Measurements from ENCODE around the gene METTL17. TPM values are rescaled to one million over a fixed set of nuclear protein-coding genes. Genes with fewer than 3 reads are reported as not detected.
A peak's percentile ranks its signal among the peaks of the same experiment; 100 is the strongest.
"Not testable (repeated sequence)": the region's sequence is repeated elsewhere in the genome, so short reads cannot be mapped to it uniquely, and the experiment has no call there.

Gene METTL17
- total and polyA plus RNA-seq, 9 of the 15 experiments (the other 6 are each of a cell fraction or from before 2014, with no cell fraction given) = 65.6 to 150 (median 90.0) TPM

- H3K9me3 ChIP-seq (replicated peaks; ENCODE audit: control insufficient read depth, insufficient read depth, low read depth, low read length); DNase-seq (ENCODE audit: extremely low read depth in 1 of 4, low spot score in 3 of 4); H3K27ac ChIP-seq (ENCODE audit: extremely low read depth, low read depth, low read length); FAIRE-seq; H3K4me2 ChIP-seq (ENCODE audit: insufficient read depth, low read length); POLR2A ChIA-PET; CTCF ChIA-PET (ENCODE audit: low intra/inter-chr PET ratio); H3K9me1 ChIP-seq (ENCODE audit: control insufficient read depth, insufficient read depth, low read length); H3K27me3 ChIP-seq (ENCODE audit: control insufficient read depth in 2 of 2, insufficient read depth in 2 of 2, low read length in 2 of 2); H3K79me2 ChIP-seq (ENCODE audit: control insufficient read depth, insufficient read depth, low read length); H4K20me1 ChIP-seq (replicated peaks; ENCODE audit: control insufficient read depth, insufficient read depth, low read length); H3K4me1 ChIP-seq (replicated peaks in 1 of 2; ENCODE audit: control insufficient read depth in 2 of 2, insufficient read depth in 2 of 2, low read length in 2 of 2); H3K9ac ChIP-seq (ENCODE audit: insufficient read depth in 1 of 2, low read depth in 2 of 2, low read length in 2 of 2); H2AFZ ChIP-seq (ENCODE audit: low read depth, low read length); intact Hi-C loops (cut with micrococcal nuclease); H3K36me3 ChIP-seq (ENCODE audit: control insufficient read depth, insufficient read depth, low read length); H3K4me3 ChIP-seq; BruUV-seq (replicated peaks): not testable (repeated sequence)
- in situ Hi-C loops (cut with MboI) = loop anchor here (5.0 to 25.0 kb wide), 2 partner anchors 87 to 247 kb away; no protein-coding TSS in a partner anchor
- peak; percentile 40 for ATAC-seq
Observed at GRCh38 chr14:20958946-20959345, 30.8 kb upstream of the METTL17 start.

- intact Hi-C loops (cut with micrococcal nuclease) = no loop called here
- no peaks in the 10 kb centered on the region for H3K9me1 ChIP-seq (ENCODE audit: control insufficient read depth, insufficient read depth, low read length)
- WGBS (ENCODE audit: insufficient coverage, low coverage, missing lambda C conversion rate) = 65% methylated on average over 3 of the region's 3 CpGs
- FAIRE-seq (no peak), ATAC-seq (no peak), DNase-seq (ENCODE audit: extremely low read depth in 1 of 4, low spot score in 3 of 4) (no peak)
- in situ Hi-C loops (cut with MboI) = loop anchor here (25.0 kb wide), 1 partner anchor 257 kb away; no protein-coding TSS in a partner anchor
- no peak for TF ChIP-seq ZNF41 (CRISPR knock-in tag; conservative IDR thresholded peaks at IDR 0.05)
- no peak for TF ChIP-seq ZFP1 (CRISPR knock-in tag; IDR thresholded peaks at IDR 0.05)
- no peak for TF ChIP-seq CAMTA2 (CRISPR knock-in tag; conservative IDR thresholded peaks at IDR 0.05)
- TF ChIP-seq TAF7 (tag; IDR thresholded peaks at IDR 0.05) = no peak
- TF ChIP-seq ZNF561 (CRISPR knock-in tag; conservative IDR thresholded peaks at IDR 0.05) = no peak
- no peak for TF ChIP-seq EGR1 (conservative IDR thresholded peaks at IDR 0.05)
- no peak for TF ChIP-seq COPS2 (conservative IDR thresholded peaks at IDR 0.05)
- no peak for TF ChIP-seq ZNF280B (CRISPR knock-in tag; IDR thresholded peaks at IDR 0.05)
- no peak overlapping the region for H3K9ac ChIP-seq (ENCODE audit: insufficient read depth in 1 of 2, low read depth in 2 of 2, low read length in 2 of 2)
- ChIA-PET POLR2A (interaction anchor here (0.5 kb wide), 1 partner anchor 92 kb away, joined by 3 read pairs; no protein-coding TSS in a partner anchor), CTCF (ENCODE audit: low intra/inter-chr PET ratio) (no interaction called here)
- no peak overlapping the region for H3K4me2 ChIP-seq (ENCODE audit: insufficient read depth, low read length)
- H3K9me3 ChIP-seq (replicated peaks; ENCODE audit: control insufficient read depth, insufficient read depth, low read depth, low read length) = no peaks in the 10 kb centered on the region
- H3K27ac ChIP-seq (ENCODE audit: extremely low read depth, low read depth, low read length) = no peak overlapping the region
- H3K36me3 ChIP-seq (ENCODE audit: control insufficient read depth, insufficient read depth, low read length) = no peaks in the 10 kb centered on the region
- no peaks in the 10 kb centered on the region for H4K20me1 ChIP-seq (replicated peaks; ENCODE audit: control insufficient read depth, insufficient read depth, low read length)
- no peak overlapping the region for H2AFZ ChIP-seq (ENCODE audit: low read depth, low read length)
- no peak overlapping the region for H3K4me3 ChIP-seq
- H3K4me1 ChIP-seq (replicated peaks in 1 of 2; ENCODE audit: control insufficient read depth in 2 of 2, insufficient read depth in 2 of 2, low read length in 2 of 2) = peaks cover 0 to 10% of the 10 kb centered on the region in 2 experiments; a peak in 3 of 5 replicates
- no TSS peak for BruUV-seq (replicated peaks)
- no peaks in the 10 kb centered on the region for H3K79me2 ChIP-seq (ENCODE audit: control insufficient read depth, insufficient read depth, low read length)
- H3K27me3 ChIP-seq (ENCODE audit: control insufficient read depth in 2 of 2, insufficient read depth in 2 of 2, low read length in 2 of 2) = no peaks in the 10 kb centered on the region; a peak in 2 of 5 replicates
Observed at GRCh38 chr14:20969336-20969735, 20.4 kb upstream of the METTL17 start.

Measured in K562 (cell line).